ENCODE measurements around the gene C1orf21. TPM values are rescaled to one million over a fixed set of nuclear protein-coding genes. Genes with fewer than 3 reads are reported as not detected.

The C1orf21 gene
- total and polyA plus RNA-seq, 2 donors (not counting 3 experiments of a cell fraction or from before 2014, with no cell fraction given), result 0.79 to 8.5 TPM

GRCh38 chr1:184467295-184467694 is 80.5 kb downstream of the C1orf21 start:
- Histone ChIP-seq H3K27me3 (ENCODE audit: control insufficient read depth in 2 of 2, insufficient read depth in 2 of 2, low read length in 2 of 2) (no peaks in the 10 kb centered on the region), H3K4me2 (ENCODE audit: insufficient read depth, low read length) (no peak overlapping the region), H3K9me3 (replicated peaks; ENCODE audit: control insufficient read depth, insufficient read depth, low read length) (no peaks in the 10 kb centered on the region), H3K4me3 (replicated peaks in 1 of 3; ENCODE audit: insufficient read depth in 1 of 3, low read depth in 1 of 3, low read length in 3 of 3) (no peak overlapping the region), H2AFZ (ENCODE audit: low read depth, low read length) (no peak overlapping the region), H3K27ac (ENCODE audit: insufficient read depth, low read depth, low read length) (no peak overlapping the region), H3K79me2 (ENCODE audit: control insufficient read depth, insufficient read depth, low read length) (no peaks in the 10 kb centered on the region), H3K9me1 (replicated peaks; ENCODE audit: control insufficient read depth, extremely low read depth, insufficient read depth, low read length) (no peaks in the 10 kb centered on the region), H3K4me1 (ENCODE audit: control insufficient read depth, extremely low read depth, insufficient read depth, low read length) (no peaks in the 10 kb centered on the region), H3K9ac (replicated peaks; ENCODE audit: extremely low read depth, insufficient read depth, low read length) (no peak overlapping the region), H3K36me3 (ENCODE audit: control insufficient read depth in 2 of 2, extremely low read depth in 1 of 2, insufficient read depth in 2 of 2, low read length in 2 of 2) (no peaks in the 10 kb centered on the region), H4K20me1 (replicated peaks; ENCODE audit: control insufficient read depth, extremely low read depth, insufficient read depth, low read length) (no peaks in the 10 kb centered on the region)
- dilution Hi-C loops (cut with MboI; ENCODE audit: extremely low pct_ligation_motif_present, low sequenced_read_pairs), result no loop called here
- ChIA-PET CTCF (interaction anchor here (1.1 kb wide), 1 partner anchor 13 kb away, joined by 3 read pairs; no protein-coding TSS in a partner anchor), POLR2A (no interaction called here)
- intact Hi-C loops (cut with micrococcal nuclease), result no loop called here
- BruUV-seq (replicated peaks), result no TSS peak
- DNase-seq (ENCODE audit: low read depth, low spot score) (no peak), FAIRE-seq (no peak)
- TF ChIP-seq MAX (IDR thresholded peaks at IDR 0.05; ENCODE audit: insufficient read depth, insufficient read length) (no peak), EZH2 (IDR thresholded peaks at IDR 0.05; ENCODE audit: borderline replicate concordance, low read depth, low read length, severe bottlenecking) (no peak), JUN (IDR thresholded peaks at IDR 0.05; ENCODE audit: borderline replicate concordance, insufficient read depth, insufficient read length, low read depth) (no peak), POLR2AphosphoS5 (IDR thresholded peaks at IDR 0.05; ENCODE audit: insufficient read depth, low read depth, low read length) (no peak), MYC (IDR thresholded peaks at IDR 0.05; ENCODE audit: low read depth, low read length) (no peak), CTCF (IDR thresholded peaks at IDR 0.05; ENCODE audit: extremely low read depth in 1 of 2, insufficient read depth in 1 of 2, low read depth in 1 of 2, low read length in 2 of 2) (no peak), FOS (IDR thresholded peaks at IDR 0.05; ENCODE audit: borderline replicate concordance, insufficient read depth, low read length) (no peak), GATA2 (IDR thresholded peaks at IDR 0.05; ENCODE audit: insufficient read depth, insufficient read length, low read depth, low read length) (no peak), POLR2A (IDR thresholded peaks at IDR 0.05; ENCODE audit: low read depth, low read length) (no peak)
